ENCODE results near the gene POLRMT. TPM values are rescaled to one million over a fixed set of nuclear protein-coding genes. Genes with fewer than 3 reads are reported as not detected.

The POLRMT gene
- total and polyA plus RNA-seq, 2 experiments from 2014 or later, result 38.7 to 60.7 TPM

- H3K4me2 ChIP-seq, result no peak overlapping the region
- no peak overlapping the region for H2AFZ ChIP-seq
- no peak for DNase-seq (ENCODE audit: low spot score)
- no peaks in the 10 kb centered on the region for H3K27me3 ChIP-seq
- H3K4me3 ChIP-seq, result no peak overlapping the region
- no peak for TF ChIP-seq CTCF (IDR thresholded peaks at IDR 0.05; ENCODE audit: poor library complexity)
- no peak for TF ChIP-seq EZH2phosphoT487 (IDR thresholded peaks at IDR 0.05; ENCODE audit: low read depth, severe bottlenecking, unreplicated experiment)
- TF ChIP-seq EZH2 (IDR thresholded peaks at IDR 0.05; ENCODE audit: borderline replicate concordance), result no peak
- H3K27ac ChIP-seq, result no peak overlapping the region
- H3K36me3 ChIP-seq (replicated peaks; ENCODE audit: insufficient read depth, low read depth), result no peaks in the 10 kb centered on the region
- no peaks in the 10 kb centered on the region for H3K9me3 ChIP-seq (ENCODE audit: low read depth)
- H3K4me1 ChIP-seq (ENCODE audit: insufficient read depth), result no peaks in the 10 kb centered on the region
- H4K20me1 ChIP-seq (ENCODE audit: insufficient read depth, poor library complexity, severe bottlenecking), result no peaks in the 10 kb centered on the region
- WGBS (ENCODE audit: low lambda C conversion rate, missing lambda C conversion rate), result 98% methylated on average over 23 of the region's 97 CpGs
- no peaks in the 10 kb centered on the region for H3K9me2 ChIP-seq (replicated peaks; ENCODE audit: insufficient read depth)
- no peaks in the 10 kb centered on the region for H3K79me2 ChIP-seq
Observed at GRCh38 chr19:616062-616700, 17.2 kb downstream of the POLRMT start.

GRCh38 chr19:615619-616018 is 17.7 kb downstream of the POLRMT start:
- Histone ChIP-seq H2AFZ (no peak overlapping the region), H3K9me3 (ENCODE audit: low read depth) (no peaks in the 10 kb centered on the region), H3K4me2 (no peak overlapping the region), H4K20me1 (ENCODE audit: insufficient read depth, poor library complexity, severe bottlenecking) (no peaks in the 10 kb centered on the region), H3K79me2 (no peaks in the 10 kb centered on the region), H3K27me3 (no peaks in the 10 kb centered on the region), H3K36me3 (replicated peaks; ENCODE audit: insufficient read depth, low read depth) (no peaks in the 10 kb centered on the region), H3K9me2 (replicated peaks; ENCODE audit: insufficient read depth) (no peaks in the 10 kb centered on the region), H3K4me1 (ENCODE audit: insufficient read depth) (no peaks in the 10 kb centered on the region), H3K27ac (no peak overlapping the region), H3K4me3 (no peak overlapping the region)
- TF ChIP-seq CTCF (IDR thresholded peaks at IDR 0.05; ENCODE audit: poor library complexity), result no peak
- no peak for TF ChIP-seq EZH2phosphoT487 (IDR thresholded peaks at IDR 0.05; ENCODE audit: low read depth, severe bottlenecking, unreplicated experiment)
- TF ChIP-seq EZH2 (IDR thresholded peaks at IDR 0.05; ENCODE audit: borderline replicate concordance), result no peak
- no peak for DNase-seq (ENCODE audit: low spot score)
- 98% methylated on average over 11 of the region's 33 CpGs for WGBS (ENCODE audit: low lambda C conversion rate, missing lambda C conversion rate)

GRCh38 chr19:613732-614567 is 19.4 kb downstream of the POLRMT start:
- no peaks in the 10 kb centered on the region for H3K4me1 ChIP-seq (ENCODE audit: insufficient read depth)
- no peaks in the 10 kb centered on the region for H3K9me3 ChIP-seq (ENCODE audit: low read depth)
- no peak for DNase-seq (ENCODE audit: low spot score)
- no peaks in the 10 kb centered on the region for H3K36me3 ChIP-seq (replicated peaks; ENCODE audit: insufficient read depth, low read depth)
- no peaks in the 10 kb centered on the region for H4K20me1 ChIP-seq (ENCODE audit: insufficient read depth, poor library complexity, severe bottlenecking)
- no peaks in the 10 kb centered on the region for H3K27me3 ChIP-seq
- H3K4me2 ChIP-seq, result no peak overlapping the region
- H3K4me3 ChIP-seq, result no peak overlapping the region
- 91% methylated on average over 17 of the region's 54 CpGs for WGBS (ENCODE audit: low lambda C conversion rate, missing lambda C conversion rate)
- no peak for TF ChIP-seq EZH2 (IDR thresholded peaks at IDR 0.05; ENCODE audit: borderline replicate concordance)
- no peak for TF ChIP-seq CTCF (IDR thresholded peaks at IDR 0.05; ENCODE audit: poor library complexity)
- TF ChIP-seq EZH2phosphoT487 (IDR thresholded peaks at IDR 0.05; ENCODE audit: low read depth, severe bottlenecking, unreplicated experiment), result no peak
- no peaks in the 10 kb centered on the region for H3K79me2 ChIP-seq
- H3K9me2 ChIP-seq (replicated peaks; ENCODE audit: insufficient read depth), result no peaks in the 10 kb centered on the region
- H2AFZ ChIP-seq, result no peak overlapping the region
- no peak overlapping the region for H3K27ac ChIP-seq

Data from hepatocyte (in vitro differentiated cells).